Activated CD8-positive, alpha-beta memory T cell treated with anti-CD3 and anti-CD28 coated beads, Interleukin-2, amount 50 U/mL, for 24 hours (primary cell): ENCODE measurements around the gene ELK4.

ENCODE experiments used
- DNase-seq: peaks from one replicate; pipeline ENCODE4 v3.0.0-alpha.2; 2020; ENCODE audit errors: extremely low read depth

Gene ELK4

DNA sequence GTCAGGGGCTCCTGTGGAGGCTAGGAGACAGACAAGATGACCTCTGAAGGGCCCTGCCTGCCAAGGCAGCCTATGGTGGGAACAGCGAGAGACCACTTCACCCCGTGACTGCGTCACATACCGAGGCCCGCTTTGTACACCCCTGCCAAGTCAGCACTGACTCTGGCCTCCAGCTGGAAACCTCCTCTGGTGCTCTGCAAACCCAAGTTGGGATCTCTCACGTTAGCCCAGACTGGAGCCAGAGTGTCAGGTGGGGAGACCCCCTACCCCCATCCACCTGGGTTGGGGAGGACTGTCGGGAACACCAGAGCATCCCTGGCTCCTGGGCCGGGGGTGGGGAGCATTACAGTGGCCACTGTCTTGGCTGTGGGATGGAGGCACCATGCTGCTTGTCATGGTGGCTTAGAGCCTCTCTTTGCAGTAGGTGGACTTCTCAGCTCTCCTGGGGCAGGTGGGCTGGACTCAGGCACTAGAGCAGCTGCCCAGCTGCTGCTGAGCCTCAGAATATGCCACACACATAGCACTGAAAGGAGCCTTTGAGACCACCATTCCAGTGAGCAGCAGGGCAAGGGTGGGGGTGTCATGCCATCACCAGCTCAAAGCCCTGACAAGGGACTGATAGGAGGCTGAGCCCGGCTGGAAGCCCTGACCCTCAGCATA lies 50.4 kb downstream of the ELK4 start:
- DNase-seq: no peak

DNA sequence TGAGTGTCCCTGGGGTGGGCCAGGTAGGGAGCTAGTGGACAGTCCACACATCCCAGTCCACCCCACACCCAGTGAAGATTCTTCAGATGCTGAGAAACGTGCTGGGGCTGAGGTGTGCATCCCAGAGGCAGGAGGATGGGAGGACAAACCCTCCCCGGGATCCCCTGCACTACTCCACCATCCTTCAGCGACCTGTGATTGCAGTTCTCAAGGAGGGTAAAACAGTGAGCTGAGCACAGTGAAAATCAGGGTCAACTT lies 51.0 kb downstream of the ELK4 start:
- DNase-seq: no peak

DNA sequence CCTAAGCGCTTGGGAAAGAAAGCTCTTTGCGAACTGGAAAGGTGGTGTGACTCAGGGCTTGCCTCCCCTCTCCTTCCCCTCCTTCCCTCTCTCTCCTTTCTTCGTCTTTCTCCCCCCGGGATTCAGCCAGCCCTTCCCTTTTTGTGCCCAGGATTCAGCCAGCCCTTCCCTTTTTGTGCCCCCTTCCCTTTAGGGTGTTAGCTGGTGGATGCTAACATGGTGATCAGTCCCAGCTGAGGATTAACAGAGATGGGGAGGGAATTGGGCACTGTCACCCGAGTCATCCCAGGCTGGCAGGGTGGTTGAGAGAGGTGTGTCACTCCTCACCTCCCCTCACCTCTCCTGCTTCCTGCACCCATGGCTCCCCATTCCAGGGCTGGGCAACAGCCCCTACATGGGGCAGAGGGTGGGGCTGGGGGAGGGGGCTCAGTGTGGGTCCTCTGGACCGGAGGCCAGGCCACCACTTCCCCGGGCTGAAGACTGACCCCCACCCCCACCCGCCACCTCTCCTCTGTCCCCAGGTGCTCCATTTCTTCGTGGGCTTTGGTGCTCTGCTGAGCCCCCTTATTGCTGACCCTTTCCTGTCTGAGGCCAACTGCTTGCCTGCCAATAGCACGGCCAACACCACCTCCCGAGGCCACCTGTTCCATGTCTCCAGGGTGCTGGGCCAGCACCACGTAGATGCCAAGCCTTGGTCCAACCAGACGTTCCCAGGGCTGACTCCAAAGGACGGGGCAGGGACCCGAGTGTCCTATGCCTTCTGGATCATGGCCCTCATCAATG lies 51.5 kb downstream of the ELK4 start:
- no peak for DNase-seq

DNA sequence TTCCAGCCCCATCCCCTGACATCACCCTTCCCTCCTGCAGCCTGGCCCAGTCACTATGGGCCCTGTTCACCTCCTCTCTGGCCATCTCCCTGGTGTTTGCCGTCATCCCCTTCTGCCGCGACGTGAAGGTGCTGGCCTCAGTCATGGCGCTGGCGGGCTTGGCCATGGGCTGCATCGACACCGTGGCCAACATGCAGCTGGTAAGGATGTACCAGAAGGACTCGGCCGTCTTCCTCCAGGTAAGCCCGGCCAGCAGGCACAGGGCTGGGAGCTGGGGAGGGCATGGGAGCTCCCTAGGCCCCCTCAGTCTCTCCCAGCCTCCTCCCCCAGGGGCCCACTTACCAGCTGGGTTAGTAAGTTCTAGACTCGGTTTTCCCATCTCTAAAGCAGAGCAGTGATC lies 52.1 kb downstream of the ELK4 start:
- DNase-seq: no peak

DNA sequence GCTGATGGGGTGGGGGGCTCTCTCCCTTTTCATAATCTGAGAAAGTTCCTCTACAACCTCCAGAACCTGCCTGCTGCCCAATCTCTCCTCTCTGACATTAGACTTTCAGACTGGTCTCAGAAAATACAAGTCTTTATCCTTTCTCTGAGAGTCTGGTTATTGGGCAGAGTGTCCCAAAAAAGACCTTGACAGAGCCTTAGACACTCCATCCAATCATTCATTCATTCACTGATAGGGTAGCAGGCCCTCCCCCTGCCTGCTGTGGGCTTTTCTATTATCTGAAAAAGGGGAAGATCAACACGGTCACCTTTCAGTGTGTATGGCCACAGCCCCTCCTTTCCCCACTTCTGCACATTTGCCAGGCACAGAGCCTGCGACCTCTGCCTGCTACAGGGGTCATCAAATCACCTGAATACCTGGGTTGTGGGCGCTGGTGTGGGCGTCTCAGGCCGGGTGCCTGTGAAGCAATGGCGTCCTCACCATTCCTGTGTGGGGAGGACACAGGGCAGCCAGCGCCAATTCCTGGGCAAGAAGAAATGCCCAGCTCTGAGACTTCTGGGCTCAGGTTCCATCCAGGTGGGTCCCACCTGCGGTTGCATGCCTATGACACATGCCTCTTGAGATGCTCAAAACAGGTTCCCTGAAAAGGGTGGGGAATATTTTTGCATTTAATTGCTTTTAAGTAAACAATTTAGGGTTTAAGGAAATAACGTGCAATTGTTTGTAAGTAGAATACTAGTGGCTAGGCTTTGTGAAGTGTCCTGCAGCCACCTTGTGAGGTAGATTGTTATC lies 52.8 kb downstream of the ELK4 start:
- DNase-seq: no peak

DNA sequence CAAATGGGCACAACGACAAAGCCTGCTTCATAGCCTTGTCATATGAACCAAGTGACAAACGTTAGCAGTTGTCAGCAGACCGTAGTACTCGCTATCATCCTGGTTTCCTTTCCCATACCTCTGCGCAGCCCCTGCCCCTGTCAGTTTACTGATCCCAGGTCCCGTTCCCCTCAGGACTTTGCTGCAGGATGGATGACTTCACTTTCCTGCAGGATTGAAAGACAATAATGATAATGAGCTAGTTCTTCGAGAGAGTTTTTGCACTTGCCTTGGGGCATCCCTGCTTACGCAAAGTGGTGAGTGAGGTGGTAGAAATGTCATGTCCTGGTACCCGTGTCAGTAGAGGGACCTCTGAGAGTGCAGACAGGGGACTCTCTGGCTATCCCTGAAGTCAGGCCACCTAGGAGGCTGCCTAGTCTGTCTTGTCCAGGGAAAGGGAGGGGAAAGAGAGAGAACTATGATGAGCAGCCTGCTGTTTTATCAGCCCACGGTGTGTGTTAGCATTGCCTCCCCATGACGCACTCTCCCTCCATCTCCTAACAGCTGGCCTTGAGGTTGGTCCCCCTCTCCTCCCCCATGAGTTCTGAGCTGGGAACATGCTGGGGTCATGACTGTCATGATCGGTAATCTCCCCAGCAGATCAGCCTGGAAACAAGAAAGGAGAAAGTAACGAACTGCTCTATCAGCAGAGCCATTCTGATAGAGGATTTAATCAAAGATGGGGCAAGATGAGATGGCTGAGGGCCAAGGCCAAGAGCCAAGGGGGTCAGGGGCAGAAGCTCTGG lies 53.7 kb downstream of the ELK4 start:
- DNase-seq: no peak

DNA sequence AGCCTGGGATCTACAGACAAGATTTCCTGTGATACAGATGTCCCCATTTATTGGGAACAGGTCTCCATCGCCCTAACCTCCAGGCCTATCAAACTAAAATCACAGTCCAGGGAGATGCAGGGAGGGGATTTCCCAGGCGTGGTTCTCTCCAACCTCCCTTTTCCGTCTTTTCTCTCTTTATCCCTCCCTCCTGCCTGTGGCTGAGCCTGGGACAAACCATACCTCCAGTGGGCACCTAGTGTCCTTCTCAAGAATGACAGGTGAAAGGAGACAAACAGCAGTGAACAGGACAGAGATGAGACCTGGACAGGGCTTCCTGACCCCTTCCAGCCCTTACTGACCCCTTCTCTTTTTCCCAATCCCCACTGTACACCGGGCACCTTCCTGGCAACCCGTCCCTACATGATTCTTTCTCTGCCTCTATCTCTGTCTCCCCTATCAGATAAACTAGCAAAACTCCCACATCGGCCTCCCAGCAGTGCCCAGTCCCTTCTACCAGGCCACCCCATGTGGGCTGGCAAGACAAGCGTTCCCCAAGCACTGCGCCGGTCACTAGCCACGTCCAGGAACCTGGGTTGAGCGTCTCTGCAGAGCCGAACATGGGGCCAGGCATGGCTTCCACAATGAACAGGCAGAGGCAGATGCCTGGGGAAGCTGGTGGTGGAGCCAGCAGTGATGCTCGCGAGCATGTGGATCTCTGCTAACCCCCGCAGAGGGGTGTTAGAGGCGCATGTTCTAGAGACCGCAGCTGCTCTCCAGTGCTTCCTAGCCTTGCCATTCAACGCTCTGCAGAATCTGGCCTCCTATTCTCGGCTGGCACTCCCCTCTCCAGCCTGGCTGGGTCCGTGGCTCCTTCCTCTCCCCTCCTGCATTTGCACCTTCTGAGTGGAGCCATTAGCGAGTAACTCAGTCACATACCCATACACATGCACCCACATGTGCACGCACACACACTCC lies 54.7 kb downstream of the ELK4 start:
- no peak for DNase-seq

DNA sequence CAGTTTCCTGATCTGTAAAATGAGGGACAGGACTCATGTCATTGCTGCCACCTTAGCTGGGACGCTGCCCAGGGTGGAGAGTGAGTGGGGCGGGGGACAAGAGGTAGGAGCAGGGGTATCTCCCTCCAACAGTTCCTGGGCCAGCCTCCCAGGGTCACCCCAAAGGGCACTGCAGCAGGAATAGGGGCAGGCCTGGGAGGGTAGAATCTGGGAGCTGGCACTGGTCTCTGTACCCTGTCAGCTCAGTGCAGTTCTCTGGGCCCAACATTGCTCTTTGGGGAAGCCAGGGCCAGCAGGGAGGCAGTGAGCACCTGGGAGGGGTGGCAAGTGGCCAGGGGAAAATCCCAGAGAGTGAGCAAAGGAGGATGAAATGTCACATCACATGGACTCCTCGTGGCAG lies 55.8 kb downstream of the ELK4 start:
- DNase-seq: no peak

DNA sequence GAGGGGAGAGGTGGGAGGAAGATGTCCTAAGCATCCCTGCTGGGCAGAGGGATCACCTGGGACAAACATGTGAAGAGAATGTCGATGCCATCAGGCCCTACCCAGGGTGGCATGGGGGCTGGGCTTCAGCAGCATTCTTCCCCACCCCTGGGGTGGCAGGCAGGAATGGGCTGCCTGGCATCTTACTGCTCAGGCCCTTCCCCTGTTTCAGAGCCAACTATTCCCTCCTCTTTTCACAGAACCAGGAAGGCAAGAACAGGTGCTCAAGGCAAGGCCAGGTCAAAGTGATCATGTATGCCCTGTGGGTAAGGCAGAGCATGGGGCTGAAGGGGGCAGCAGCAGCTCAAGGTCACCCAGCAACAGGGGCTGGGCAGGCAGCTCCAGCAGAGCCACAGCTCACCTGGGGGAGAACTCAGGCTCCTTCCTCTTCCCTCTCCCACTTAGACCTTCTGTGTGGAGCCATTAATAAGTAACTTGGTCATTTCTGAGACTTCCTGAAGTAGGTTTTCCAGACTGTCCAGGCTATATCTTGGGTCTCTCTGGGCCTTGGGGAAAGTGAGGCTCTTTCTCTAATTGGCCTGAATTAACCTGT lies 56.4 kb downstream of the ELK4 start:
- no peak for DNase-seq

DNA sequence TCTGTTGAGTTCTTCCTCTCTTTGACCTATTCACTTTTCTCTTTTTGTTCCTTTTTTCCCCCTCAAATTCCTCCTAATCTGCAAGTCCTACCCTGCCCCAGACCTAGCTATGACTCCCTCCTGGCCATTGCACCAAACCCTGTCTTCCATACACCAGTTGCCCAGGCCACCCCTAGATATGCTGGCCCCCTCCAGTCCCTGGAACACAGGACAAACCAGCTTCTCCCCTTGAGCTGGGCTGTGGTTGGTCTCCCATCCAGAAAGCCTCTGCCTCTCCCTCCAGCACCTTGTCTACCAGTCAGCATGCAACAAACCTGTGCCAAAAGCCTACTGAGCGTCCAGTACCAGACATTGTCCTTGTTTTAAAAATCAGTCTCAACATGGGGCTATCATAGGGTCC lies 59.4 kb downstream of the ELK4 start:
- DNase-seq: no peak

DNA sequence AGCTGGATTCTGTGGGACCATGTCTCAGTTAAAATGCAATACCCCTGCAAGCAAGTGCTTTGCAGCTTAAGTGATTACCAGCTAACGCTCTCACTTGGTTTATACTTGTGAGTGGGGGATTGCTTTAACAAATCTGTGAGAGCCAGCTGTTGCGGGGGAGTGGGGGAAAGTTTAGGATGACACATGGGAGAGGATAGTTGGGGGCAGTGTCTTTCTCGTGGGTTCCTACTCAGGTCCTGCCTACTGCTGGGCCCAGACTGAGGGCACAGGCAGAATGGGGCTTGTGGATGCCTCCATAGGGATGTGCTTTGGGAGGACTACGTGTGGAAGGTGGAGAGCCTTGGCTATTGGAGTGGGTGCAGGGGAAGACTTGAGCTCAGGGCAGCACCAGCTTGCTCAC lies 60.1 kb downstream of the ELK4 start:
- no peak for DNase-seq

DNA sequence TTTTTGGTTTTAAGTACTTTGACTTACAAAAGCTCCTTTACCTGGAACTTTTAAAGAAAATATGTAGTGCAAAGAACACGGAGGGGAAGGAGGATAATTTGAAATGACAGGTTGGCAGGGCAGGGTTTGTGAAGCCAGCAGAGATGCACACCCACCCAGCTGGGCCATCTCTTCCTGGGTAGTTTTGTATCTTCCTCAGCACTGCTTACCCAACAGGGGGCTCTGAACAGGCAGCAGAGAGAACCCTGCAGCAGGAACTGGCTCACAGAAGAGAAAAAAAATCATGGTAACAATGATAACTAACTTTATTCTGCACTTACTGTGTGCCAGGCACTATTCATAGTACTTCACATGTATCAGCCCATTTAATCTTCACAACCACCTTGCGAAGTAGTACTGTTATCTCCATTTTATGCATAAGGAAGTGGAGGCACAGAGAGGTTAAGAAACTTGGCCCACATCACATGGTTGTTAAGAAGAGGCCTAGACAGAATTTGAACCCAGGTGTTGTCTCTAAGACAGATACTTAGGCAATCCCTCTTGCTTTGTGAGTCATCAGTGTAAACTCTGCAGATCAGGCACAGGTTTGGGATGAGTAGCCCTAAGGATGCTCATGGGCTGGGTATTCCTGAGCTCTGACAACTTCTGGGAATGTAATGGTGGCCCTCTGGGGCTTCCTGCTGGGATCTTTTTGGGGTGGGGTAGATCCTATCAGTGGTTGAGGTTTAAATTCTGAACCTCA lies 60.8 kb downstream of the ELK4 start:
- DNase-seq: no peak

DNA sequence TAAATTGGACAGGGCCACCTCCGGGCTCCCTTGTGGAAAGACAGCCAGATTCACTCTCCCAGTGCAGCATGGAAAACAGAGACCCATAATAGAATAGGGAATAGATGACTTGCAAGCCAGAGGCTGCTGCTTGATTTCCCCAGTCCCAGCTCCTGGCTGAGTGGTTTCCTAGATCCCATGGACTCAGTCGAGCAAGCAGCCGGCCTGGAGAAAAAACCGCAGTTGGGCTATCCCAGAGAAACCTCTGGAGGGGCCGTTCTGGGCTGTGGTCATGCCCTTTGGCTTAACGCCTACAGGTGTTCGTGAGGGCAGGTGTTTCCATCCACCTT lies 61.7 kb downstream of the ELK4 start:
- DNase-seq: no peak

DNA sequence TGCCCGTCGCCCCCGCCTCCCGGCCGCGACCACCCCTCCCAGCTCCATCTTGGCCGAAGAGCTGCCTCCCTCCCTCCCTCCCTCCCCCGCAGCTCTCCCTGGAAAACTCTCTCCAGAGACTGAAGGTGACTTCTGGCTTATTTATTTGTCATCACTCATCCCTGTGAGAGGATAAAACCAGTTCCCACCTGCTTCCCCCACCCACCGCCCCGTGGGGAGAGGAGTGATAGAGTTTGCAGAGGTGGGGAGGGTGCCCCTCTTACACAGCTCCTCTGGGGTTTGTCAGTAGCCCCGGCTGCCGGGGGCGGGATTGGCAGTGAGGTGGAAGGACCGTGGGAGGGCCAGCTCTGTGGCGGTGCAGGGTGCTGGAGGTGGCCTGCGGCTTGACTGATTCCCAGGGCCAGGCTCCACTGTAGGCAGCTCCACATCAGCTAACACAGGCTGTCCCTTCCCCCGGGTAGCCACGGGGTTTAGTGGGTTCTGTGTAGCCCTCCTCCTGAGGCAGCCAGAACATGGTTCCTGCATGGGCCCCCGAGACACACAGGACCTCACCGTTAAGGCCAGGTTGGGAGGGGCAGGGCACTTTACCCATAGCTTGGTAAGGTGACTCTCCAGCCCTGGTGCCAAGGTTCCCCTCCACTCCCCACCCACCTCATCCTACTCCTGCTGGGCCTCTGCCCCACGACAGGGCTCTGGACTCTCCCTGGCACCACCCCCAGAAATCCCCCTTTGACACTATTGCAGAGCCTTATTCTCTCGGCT lies 62.2 kb downstream of the ELK4 start:
- no peak for DNase-seq

DNA sequence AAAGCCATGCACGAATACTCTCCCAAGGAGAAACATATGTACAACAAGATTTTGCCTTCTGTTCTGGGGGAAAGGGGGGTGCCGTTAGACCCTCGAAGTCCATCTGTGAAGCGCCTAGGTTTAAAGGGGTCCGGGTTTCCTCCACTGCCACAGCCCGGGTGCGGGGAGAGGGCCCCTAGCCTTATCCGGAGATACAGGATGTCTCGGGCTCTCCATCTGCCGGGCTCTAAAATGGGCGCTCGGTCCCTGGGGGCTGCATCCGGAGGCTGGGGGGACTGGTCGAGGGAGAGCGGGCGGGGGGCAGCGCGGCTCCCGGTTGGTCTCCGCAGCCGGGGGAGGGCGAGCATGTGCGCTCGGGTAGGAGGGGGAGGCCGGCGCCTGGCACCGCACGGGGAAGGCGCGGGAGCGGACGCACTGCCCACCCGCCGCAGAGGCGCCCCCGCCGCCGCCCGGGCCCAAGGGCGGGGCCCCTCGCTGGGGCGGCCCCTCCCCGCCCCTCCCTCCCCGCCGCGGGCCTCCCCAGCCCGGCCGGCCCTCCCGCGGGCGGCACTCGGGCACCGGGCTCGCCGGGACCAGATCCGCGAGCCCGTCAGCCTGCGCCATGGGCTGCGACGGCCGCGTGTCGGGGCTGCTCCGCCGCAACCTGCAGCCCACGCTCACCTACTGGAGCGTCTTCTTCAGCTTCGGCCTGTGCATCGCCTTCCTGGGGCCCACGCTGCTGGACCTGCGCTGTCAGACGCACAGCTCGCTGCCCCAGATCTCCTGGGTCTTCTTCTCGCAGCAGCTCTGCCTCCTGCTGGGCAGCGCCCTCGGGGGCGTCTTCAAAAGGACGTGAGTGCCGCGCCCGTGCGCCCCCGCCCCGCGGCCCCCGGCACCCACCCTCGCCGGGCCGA lies 63.1 kb downstream of the ELK4 start:
- DNase-seq: no peak

DNA sequence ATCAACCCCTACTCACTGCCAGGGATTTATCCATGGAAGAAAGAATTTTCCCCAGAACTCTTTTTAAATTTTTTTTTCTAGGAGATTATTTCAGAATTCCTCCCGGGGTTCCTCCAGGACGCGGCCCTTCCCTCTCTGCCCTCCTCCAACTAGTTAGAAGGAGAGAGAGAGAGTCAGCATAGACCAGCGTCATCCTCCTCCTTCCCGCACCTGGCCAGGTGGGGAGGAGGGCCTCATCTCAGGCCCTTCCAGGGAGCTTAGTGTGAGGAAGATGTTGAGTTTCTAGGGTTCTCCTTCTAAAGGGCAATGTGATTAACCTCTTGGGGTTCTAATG lies 63.7 kb downstream of the ELK4 start:
- DNase-seq: no peak

DNA sequence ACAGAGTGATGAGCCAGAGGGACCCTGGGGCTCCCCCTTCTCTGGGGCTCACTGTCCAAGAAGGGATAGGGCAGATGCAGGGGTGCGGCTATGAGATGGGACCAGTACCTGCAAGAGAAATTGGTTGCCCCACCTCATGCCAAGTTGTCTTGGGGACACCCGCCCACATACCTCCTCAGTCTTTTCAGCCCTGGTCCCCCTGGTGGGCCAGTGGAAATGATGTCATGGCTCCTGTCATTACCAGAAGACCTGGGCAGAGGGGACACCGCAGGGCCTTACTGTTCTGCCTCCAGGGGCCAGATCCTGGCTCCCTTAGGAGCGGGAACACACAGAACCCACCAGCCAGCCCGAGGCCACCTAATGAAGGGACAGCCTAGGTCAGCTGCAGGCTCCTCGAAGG lies 64.1 kb downstream of the ELK4 start:
- DNase-seq: no peak

DNA sequence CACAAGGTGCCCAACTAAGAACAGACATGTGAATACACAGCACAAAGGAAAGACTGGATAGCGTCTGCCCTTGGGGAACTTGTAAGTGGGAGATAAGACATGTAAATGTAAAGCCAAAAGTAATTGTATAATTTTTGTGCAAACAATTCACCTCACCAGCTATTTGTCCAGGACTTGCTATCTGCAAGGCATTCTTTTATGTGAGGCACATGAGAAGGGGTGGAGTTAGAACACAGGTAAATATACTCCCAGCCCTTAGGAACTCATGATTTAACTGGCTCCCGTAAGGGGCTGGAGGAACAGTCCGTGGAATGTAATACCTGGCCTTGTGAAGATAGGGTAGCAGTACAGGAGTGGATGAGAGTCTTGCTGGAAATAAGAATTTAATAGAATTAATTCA lies 66.0 kb downstream of the ELK4 start:
- no peak for DNase-seq
